Stimulated activated CD4-positive, alpha-beta T cell treated with anti-CD3 and anti-CD28 coated beads, Interleukin-2, amount 100 ng/mL, for 4 hours (primary cell): ENCODE data around the gene COLEC11.
A peak's percentile ranks its signal among the peaks of the same experiment; 100 is the strongest.
"Not testable (repeated sequence)": the region's sequence is repeated elsewhere in the genome, so short reads cannot be mapped to it uniquely, and the experiment has no call there.

ENCODE experiments used
- DNase-seq: peaks from one replicate; pipeline ENCODE4 v3.0.0-alpha.2; 2020; ENCODE audit warnings: low read depth

COLEC11 gene

DNA sequence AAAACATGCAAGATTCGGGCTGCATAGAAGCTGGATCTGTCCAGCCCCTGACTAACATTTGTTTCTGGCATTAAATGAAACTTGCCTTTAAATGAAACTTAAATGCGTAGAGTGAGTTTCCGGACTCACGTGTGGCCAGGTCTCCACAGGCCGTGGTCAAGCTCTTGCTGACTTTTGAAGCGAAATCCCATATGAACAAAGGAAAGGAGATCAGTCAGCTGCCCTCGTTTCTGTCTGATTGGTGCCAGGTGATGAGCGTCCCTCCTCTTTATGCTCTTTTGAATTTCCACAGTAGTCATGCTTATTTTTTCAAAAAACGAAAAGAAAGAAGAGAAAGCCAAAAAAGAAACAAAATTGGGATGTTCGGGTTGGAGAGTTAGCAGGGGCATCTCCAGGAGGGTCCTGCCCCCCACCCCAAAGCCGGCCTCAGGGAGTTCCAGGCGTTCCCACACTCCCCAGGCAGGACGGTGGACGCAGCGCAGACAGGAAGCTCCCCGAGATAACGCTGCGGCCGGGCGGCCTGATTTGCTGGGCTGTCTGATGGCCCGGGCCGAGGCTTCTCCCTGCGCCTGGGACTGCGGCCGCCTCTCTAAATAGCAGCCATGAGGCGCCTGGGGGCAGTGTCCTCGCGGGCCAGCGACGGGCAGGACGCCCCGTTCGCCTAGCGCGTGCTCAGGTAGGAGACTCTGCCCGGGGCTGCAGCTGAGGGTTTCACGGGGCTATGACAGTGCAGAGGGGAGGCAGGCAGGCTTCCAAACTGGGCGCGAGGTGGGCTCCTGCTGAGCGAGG is at the start of gene COLEC11:
Gene COLEC11, plus strand, starts transcription at position 620 of the 789 bp plus-strand sequence. CDS start 9,229 bp downstream, outside the sequence.
- DNase-seq: no peak

- DNase-seq: no peak
These were observed 49.0 kb upstream of the COLEC11 start for GRCh38 chr2:3545788-3546478.

DNA sequence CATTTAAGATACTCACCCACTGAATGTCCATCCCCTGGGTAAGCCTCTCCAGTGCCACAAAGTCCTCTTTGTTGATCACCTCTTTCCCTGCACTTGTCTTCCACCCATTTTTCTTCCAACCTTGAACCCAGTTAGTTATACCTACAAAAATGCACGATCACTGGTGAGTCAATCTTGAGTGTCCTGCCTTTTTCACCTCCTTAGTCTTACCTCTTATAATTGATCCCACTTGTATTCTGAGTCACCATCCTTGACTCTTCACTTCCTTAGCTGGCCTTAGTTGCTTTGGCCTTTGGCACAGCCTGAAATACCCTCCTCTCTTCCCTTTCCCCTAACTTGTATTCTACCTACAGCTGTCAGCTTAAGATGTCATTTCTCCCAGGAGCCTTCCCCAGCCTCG is 47.0 kb upstream of the COLEC11 start:
- no peak for DNase-seq

DNA sequence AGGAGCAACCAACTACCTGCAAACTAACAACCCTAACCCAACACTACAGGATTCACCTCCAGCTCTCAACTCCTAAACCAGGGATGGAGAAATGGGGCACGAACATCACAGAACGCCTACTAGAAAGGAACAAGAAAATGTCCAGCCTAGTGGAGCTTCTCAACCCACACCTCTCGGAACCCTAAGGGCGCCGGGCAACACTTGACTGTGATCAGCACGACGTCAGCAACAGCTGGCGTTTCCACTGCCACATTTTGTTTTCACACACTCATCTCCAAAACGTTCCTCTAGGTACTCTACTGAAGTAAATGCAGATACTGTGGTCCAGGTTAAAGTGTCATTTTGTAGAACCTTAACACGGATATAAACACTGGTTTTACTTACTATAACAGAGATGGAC is 41.0 kb upstream of the COLEC11 start:
- no peak for DNase-seq

DNA sequence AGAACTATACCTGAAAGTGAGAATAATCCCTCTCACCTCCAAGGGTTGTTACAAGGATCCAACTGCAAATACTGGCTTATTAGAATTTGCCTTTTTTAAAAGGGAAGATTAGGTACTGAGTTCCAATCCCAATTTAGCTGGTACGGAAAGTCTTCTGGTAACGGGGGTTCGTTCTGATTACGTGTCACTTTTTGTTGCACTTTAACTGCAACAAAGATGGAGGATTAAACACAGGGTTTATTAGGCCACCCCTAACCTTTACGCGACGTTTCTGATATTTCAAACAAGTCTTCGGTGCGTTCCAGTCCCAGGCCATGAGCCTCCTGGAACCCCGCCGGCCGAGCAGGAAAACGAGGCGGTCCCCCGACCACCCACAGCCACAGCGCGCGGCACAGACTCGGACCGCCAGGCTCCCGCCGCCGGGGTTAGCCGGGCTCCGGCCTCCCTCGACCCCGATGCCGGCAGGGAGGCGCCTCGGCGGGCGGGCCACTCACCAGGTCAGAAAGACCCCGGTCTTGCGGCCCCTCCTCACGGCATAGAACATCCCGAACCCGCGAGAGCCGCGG is 37.2 kb upstream of the COLEC11 start:
- no peak for DNase-seq

DNA sequence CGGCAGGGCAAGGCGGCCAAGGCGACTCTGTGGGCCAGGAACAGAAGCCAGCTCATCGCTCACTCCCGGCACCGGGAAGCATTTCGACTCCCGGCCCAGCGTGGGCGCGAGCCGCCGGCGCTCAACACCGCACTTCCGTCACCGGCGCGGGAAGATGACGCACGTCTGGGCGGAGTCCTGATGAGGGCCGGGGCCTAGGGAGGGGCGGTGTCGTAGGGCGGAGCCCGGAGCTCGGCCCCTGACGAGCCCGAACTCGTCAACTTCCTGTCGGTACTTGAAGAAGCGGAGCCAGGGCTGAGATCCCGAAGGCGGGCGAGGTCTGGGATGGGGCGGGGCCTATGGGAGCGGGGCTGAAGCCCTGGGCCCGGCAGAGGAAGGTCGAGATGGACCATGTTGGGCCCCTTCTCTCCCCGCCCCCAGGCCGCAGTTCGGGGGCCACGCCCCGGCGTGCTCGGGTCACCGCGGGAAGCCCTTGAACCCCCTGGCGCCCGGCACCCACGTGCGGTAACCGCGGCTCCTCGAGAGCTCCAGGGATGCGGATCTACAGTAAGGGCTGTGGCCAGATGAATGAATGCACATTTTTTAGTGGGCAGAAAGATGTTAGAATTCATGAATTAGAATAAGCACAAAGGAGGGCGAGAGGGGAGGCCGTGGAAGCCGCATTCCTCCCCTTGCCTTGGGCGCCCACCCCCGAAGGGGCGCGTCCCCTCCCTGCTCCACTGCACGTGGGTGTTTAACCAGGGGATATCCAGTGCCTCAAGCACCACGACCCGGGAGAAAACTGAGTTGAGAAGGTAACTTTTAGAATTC is 36.5 kb upstream of the COLEC11 start, which contains the start of gene RNASEH1:
Gene RNASEH1, minus strand, starts transcription at position 129 of the 810 bp plus-strand sequence. Its CDS starts 73 bp downstream, at position 56.
- DNase-seq: peak; percentile 98

- no peak for DNase-seq
These were observed 31.4 kb upstream of the COLEC11 start for GRCh38 chr2:3563521-3563976.

GRCh38 chr2:3565117-3565516 is 29.8 kb upstream of the COLEC11 start:
- no peak for DNase-seq

DNA sequence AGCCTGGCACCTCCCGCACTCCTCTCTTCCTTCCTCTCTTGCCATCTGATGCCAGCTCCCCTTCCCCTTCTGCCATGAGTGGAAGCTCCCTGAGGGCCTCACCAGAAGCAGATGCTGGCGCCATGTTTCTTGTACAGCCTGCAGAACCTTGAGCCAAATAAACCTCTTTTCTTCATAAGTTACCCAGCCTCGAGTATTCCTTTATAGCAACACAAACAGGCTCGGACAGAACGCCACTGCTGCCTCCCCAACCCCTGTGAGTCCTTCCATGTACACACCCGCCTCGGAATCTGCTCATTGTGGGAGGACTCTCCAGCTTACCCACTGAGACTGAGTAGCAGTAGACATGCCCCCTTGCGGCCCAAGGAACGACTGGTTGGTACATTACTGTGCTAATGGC is 28.1 kb upstream of the COLEC11 start:
- DNase-seq: no peak

GRCh38 chr2:3569656-3570055 is 25.3 kb upstream of the COLEC11 start:
- DNase-seq: not testable (repeated sequence)

DNA sequence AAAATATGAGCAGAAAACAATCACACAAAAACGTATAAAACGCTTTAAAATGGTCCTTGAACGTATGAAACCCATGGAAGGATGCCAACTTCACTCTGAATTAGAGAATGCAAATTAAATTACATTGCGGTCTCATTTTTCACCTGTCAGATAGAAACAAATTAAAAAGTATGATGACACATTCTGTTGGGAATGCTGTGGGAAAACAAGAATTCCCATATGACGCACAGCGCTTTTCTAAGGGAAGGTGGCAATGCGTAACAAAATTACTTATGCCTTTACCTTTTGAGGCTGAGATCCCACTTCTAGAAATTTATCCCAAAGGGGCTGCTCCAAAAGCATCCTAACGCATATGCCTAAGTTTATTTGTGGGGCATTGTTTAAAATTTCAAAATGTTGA is 23.6 kb upstream of the COLEC11 start:
- DNase-seq: no peak

DNA sequence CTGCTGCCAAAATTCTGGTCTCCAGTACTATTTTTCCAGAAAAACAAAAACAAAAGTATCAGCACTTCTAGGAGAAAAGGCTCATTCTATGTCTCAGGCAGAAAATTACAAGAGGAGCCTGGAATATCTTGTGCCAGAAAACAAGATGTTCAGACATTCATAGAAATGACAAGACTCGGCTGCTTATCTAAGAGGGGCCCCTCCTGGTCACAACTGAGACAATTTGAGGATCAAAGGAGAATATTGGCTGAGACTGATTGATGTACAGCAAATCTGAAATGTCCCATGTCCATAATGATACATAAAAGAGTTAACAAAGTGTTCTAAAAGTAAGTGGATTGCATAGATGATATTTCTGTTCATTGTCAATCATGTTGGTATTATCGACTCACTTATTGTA is 22.3 kb upstream of the COLEC11 start:
- DNase-seq: no peak

GRCh38 chr2:3574155-3574554 is 20.8 kb upstream of the COLEC11 start:
- no peak for DNase-seq

- peak; percentile 7 for DNase-seq
These were observed 19.2 kb upstream of the COLEC11 start for GRCh38 chr2:3575534-3576262.

DNA sequence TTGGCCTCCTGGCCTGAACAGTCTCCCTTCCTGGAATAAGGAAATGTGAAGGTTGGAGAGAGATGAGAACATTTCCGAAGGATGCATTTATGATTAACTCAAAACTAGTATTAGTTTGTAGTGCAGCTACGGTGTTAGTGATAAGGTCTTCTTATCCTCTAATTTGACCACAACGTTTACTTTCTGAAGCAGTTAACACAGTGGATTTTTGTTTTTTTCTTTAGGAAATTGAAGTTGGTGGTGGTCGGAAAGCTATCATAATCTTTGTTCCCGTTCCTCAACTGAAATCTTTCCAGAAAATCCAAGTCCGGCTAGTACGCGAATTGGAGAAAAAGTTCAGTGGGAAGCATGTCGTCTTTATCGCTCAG is 18.7 kb upstream of the COLEC11 start:
- DNase-seq: not testable (repeated sequence)

DNA sequence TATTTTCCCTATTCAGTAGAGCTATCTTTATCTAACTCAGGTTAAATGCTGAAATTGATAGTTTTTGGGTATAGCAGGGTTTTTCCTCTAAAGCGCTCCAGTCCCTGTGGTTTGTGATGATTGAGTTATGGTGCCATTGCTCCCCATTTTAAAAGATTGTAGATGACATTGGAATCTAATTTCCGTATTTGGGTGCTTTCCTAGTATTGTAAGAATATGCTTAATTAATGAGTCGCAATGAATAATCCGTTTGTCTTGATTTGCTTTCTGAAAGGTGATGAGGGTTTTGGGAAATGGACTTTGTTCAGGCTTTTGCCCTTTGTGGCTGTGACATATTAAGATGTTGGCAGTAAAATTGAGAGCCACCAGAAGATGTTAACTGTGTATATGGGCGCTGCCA is 15.9 kb upstream of the COLEC11 start:
- DNase-seq: no peak

GRCh38 chr2:3580449-3580848 is 14.5 kb upstream of the COLEC11 start:
- DNase-seq: no peak

DNA sequence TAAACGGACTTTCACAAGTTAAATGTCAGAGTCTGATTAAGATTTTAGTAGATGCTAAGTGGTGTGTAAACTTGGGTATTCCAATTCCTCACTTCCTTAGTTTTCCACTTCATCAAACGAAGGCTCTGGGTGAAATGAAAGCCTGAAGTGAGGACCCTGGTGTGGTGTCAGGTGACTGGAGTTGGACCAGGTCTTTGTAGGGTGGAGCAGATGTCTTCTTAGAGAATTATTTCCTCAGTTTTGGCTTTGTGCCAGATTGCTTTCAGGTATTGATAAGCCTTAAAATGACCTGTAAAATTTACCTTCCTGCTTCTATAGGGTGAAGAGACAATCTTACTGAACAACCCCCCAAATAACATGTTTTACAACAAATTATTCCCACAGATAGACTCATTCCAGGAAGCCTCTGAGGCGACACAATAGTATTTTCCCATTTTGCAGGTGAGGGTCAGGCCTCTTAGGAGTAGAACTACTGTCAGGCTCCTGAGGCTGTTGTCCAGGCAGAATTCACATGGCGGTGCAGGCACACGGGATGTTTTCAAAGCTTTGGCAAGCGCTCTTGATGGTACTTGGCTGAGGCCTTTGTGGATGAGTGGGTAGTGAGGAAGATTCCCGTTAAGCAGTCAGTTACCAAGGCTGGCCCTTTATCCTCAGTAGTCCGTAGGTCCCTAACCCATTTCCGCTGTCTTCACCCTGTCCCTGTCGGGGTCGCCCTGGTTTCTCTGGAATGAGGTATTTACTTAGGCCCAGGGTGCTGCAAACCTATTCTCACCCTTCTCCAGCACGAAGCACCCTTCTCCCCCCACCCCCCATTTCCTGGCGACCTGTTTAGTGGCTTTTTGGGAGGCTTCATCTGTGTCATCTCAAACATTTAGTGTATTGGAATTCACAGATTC is 13.3 kb upstream of the COLEC11 start:
- no peak for DNase-seq

DNA sequence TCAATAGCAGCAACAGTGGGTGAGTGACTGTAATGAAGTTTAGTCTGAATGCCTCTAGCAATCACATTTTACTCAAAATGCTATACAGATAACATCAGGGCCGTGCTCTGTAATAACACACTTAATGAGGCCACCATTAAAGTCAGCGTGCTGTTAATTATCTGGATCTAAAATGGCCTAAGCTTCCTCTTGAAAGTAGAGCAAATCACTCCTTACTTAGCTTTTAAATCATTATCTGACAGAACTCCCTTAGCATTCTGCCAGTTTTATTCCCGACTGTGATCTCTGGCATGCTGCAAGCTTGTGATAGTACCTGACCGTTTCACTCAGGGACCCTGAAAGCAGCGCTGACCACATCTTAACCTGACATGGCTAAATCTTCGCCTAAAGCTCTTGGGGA is 10.8 kb upstream of the COLEC11 start:
- DNase-seq: no peak

DNA sequence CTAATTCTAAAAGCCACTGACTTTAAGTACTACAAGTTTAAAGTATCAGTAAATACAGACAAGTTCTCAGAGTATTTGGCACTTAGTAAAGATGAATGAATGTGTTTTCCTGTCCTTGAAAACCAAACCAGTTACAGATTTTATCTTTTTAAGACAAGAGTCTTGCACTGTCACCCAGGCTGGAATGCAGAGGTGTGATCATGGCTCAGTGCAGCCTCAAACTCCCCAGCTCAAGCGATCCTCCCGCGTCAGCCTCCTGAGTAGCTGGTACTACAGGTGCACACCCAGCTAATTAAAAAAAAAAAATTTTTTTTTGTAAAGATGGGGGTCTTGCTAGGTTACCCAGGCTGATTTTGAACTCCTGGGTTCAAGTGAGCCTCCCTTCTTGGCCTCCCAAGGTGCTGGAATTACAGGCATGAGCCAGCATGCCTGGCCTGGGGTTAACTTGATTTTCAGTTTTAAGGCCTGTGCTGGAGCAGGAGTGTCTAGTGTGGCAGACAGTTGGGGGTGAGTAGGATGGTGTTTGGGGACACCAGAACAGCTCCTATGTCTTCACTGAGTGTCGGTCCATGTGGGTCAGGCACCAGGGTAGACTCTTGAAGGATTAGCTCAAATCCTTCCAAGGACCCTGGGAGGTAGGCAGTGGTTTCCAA is 10.2 kb upstream of the COLEC11 start:
- no peak for DNase-seq
